T-helper 2 cell treated with Interferon-gamma antibody and Interleukin-4, amounts not matched to agents 100 ng/mL and 5 ng/mL, for 36 hours (primary cell): ENCODE data around the gene LSM12. TPM values are rescaled to one million over a fixed set of nuclear protein-coding genes. Genes with fewer than 3 reads are reported as not detected.
"Not testable (repeated sequence)": the region's sequence is repeated elsewhere in the genome, so short reads cannot be mapped to it uniquely, and the experiment has no call there.

Source experiments
- intact Hi-C: fragments of 100-400 bp; cut with micrococcal nuclease; formaldehyde crosslinking; loops from one replicate; pipeline ENCODE4 v1.15.1; 2023
- total RNA-seq: library from RNA; stranded (reverse); gene quantifications from 2 replicates; pipeline ENCODE4 v1.2.3, GENCODE V29; 2022

The LSM12 gene
- total RNA-seq, 1 donor from 2014 or later, result 69.2 TPM

- intact Hi-C loops, result no loop called here
These were observed 58.1 kb downstream of the LSM12 start for GRCh38 chr17:44008205-44008909.

- intact Hi-C loops, result loop anchor here (2.0 kb wide), 2 partner anchors 59 to 229 kb away; partner anchors contain the start of genes DUSP3 and LSM12
These were observed 58.9 kb downstream of the LSM12 start for GRCh38 chr17:44007346-44008204.

GRCh38 chr17:44006598-44007345, 59.7 kb downstream of the LSM12 start:
- intact Hi-C loops, result loop anchor here (2.0 kb wide), 2 partner anchors 60 to 228 kb away; partner anchors contain the start of genes DUSP3 and LSM12

- intact Hi-C loops, result loop anchor here (2.0 kb wide), 2 partner anchors 61 to 227 kb away; partner anchors contain the start of genes DUSP3 and LSM12
These were observed 60.2 kb downstream of the LSM12 start for GRCh38 chr17:44006272-44006597.

GRCh38 chr17:44005527-44006271, 60.8 kb downstream of the LSM12 start:
- intact Hi-C loops, result loop anchor here (2.0 kb wide), 2 partner anchors 61 to 227 kb away; partner anchors contain the start of genes DUSP3 and LSM12

- intact Hi-C loops, result no loop called here
These were observed 61.5 kb downstream of the LSM12 start for GRCh38 chr17:44004761-44005526.

GRCh38 chr17:44004077-44004760, 62.3 kb downstream of the LSM12 start, which contains the start of gene NAGS:
TSS of gene NAGS (plus strand) at chr17:44004622. CDS start at chr17:44004664, 42 bp downstream.
- intact Hi-C loops, result no loop called here

GRCh38 chr17:44002141-44002848, 64.2 kb downstream of the LSM12 start:
- intact Hi-C loops, result no loop called here

- intact Hi-C loops, result no loop called here
These were observed 65.0 kb downstream of the LSM12 start for GRCh38 chr17:44001461-44001920.

GRCh38 chr17:44000871-44001460, 65.5 kb downstream of the LSM12 start:
- intact Hi-C loops, result no loop called here

- intact Hi-C loops, result no loop called here
These were observed 66.2 kb downstream of the LSM12 start for GRCh38 chr17:44000141-44000860.

GRCh38 chr17:43999024-43999423, 67.4 kb downstream of the LSM12 start:
- intact Hi-C loops, result no loop called here

GRCh38 chr17:43998552-43998951, 67.9 kb downstream of the LSM12 start:
- intact Hi-C loops, result no loop called here

GRCh38 chr17:43997180-43997579, 69.3 kb downstream of the LSM12 start:
- intact Hi-C loops, result not testable (repeated sequence)

GRCh38 chr17:43995150-43995471, 71.4 kb downstream of the LSM12 start:
- intact Hi-C loops, result loop anchor here (1.0 kb wide), 2 partner anchors 51 to 117 kb away; no protein-coding TSS in a partner anchor

- intact Hi-C loops, result loop anchor here (1.0 kb wide), 2 partner anchors 50 to 116 kb away; no protein-coding TSS in a partner anchor
These were observed 72.0 kb downstream of the LSM12 start for GRCh38 chr17:43994272-43995149.

GRCh38 chr17:43992641-43993040, 73.8 kb downstream of the LSM12 start:
- intact Hi-C loops, result no loop called here
